ENCODE data around the gene PTGER3. TPM values are rescaled to one million over a fixed set of nuclear protein-coding genes. Genes with fewer than 3 reads are reported as not detected.
"Not testable (repeated sequence)": the region's sequence is repeated elsewhere in the genome, so short reads cannot be mapped to it uniquely, and the experiment has no call there.

The PTGER3 gene
- total RNA-seq, 1 donor from 2014 or later = 0.20 TPM

- DNase-seq (ENCODE audit: low read depth) = no peak
Measured at GRCh38 chr1:71002709-71003475, 44.7 kb downstream of the PTGER3 start.

DNA sequence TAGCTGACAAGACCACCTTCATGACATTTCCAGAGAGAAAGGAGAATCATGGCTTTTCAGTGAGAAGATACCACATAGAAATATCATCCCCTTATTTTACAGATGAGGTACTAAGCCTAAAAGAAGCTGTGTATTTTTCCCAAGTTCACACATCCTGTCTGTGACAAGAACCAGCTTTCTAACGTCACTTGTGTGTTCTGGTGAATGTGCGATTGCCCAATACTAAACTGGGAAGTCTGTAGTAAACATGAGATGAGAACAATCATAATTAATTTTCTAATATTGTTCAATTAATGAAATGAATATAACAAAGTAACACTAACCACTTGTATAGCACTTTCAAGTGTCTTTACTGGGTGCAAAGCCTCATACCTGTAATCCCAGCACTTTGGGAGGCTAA lies 46.0 kb downstream of the PTGER3 start:
- no peak for DNase-seq (ENCODE audit: low read depth)

GRCh38 chr1:70997793-70998192 lies 49.8 kb downstream of the PTGER3 start:
- no peak for DNase-seq (ENCODE audit: low read depth)

DNA sequence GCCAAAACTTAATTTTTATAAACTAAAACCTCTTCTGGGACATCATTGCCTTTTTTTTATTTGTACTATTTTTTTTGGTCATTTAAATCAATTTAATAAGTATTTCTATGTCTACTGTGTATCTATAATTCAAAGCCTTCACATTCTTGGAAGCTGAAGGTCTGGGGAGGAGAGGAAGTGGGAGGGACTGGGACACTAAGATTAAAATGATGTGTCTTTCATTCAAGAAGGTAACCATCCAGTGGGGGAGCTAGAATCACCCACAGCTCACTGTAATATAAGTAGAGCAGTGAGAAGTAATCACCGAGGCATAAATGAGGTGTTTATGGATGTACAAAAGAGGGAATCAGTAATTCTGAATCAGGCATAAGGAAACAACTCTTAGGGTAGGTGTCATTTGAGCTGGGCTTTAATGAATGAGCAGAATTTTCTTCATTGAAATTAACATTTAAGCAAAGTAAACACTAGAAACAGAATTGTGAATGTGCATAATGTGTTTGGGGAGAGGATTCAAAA lies 52.8 kb downstream of the PTGER3 start:
- DNase-seq (ENCODE audit: low read depth) = no peak

DNA sequence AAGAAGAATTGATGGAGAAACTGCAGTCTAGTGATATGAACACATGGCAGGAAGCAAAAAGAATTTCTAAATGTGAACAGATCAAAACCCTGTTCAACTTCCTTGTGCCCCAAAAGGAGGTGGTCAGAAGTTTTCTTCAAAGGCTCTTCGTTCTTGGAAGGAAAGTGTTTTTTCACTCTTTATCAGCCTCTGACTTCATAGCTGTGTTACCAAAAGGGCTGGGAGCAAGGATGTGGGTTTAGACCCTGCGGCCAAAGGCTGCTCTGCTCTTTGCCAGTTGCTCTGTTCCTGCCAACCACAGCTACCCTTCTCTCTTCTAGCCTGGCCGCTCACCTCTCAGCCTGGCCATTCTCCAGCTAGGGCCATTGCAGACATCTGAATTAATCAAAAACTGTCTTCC lies 53.8 kb downstream of the PTGER3 start:
- no peak for DNase-seq (ENCODE audit: low read depth)

- DNase-seq (ENCODE audit: low read depth) = peak; percentile 7
Measured at GRCh38 chr1:70992521-70992920, 55.1 kb downstream of the PTGER3 start.

GRCh38 chr1:70990469-70991253 lies 57.0 kb downstream of the PTGER3 start:
- DNase-seq (ENCODE audit: low read depth) = no peak

GRCh38 chr1:70987497-70987896 lies 60.1 kb downstream of the PTGER3 start:
- no peak for DNase-seq (ENCODE audit: low read depth)

- not testable (repeated sequence) for DNase-seq (ENCODE audit: low read depth)
Measured at GRCh38 chr1:70985776-70986225, 61.8 kb downstream of the PTGER3 start.

DNA sequence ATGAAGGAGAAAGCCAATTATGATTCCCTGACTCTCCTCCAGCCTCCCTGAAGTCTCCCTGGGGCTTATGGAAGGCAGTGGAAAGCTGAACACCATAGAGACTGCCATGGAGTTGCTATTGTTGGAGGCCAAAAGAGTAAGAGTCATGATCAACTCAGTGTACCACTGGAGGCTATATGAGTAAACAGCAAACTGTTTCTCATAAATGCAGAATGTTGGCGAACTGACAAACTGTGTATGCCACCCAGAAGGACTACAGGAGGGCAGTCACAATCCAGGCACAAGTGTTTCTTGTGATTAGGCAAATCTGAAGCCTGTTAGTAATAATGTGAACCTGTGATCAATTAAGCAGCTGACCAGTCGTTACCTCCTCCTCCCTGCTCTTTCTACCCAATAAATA lies 62.3 kb downstream of the PTGER3 start:
- DNase-seq (ENCODE audit: low read depth) = peak; percentile 3

DNA sequence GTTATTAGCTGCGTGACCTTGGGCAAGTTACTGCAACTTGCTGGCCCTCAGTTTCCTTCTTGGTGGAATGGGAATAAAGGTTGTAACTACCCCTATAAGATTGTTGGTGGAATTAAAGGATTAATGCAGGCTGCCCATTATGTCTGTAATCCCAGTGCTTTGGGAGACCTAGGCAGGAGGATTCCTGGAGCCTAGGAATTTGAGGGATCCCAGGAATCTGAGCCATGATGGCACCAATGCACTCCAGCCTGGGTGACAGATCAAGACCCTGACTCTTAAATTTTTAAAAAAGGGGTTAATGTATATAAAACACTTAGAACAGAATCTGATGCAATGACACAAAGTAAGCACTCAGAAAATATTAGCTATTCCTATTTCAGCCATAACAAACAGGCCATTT lies 67.3 kb downstream of the PTGER3 start:
- no peak for DNase-seq (ENCODE audit: low read depth)

DNA sequence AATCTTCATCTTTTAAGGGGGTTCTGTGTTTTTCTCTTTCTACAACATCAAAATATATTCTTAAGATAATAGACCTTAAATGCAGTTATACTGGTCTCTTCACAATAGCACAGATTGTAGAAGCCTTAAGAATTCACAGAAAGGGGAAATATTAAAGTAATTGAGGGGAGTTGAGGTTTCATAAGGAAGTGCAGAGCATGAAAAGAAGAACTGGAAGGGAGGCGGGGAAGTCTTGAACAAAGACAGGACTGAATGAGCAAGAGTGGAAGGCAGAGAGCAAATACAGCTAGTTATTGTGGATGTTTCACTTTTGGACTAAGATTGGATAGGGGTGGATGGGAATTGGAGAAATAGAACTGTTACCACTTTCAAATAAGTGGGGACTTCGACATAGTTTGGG lies 67.7 kb downstream of the PTGER3 start:
- no peak for DNase-seq (ENCODE audit: low read depth)

DNA sequence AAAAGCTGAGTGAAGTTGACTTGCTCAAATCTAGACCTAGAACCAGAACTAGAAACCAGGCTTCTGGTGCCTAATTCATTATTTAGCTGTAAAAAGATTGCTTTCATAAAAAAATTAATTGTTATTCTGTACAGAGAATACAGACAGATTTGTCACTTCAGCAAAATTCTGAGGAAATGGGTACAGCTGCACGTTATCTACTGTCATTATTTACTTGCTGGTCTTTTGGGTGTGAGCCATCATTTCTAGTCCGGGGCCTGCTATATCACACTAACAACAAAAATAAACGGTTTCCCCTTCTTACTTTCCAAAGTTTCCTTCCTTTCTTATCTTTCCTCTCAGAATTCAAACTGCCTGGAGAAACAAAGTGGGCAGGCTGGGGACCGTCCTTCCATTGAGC lies 68.3 kb downstream of the PTGER3 start:
- DNase-seq (ENCODE audit: low read depth) = no peak

DNA sequence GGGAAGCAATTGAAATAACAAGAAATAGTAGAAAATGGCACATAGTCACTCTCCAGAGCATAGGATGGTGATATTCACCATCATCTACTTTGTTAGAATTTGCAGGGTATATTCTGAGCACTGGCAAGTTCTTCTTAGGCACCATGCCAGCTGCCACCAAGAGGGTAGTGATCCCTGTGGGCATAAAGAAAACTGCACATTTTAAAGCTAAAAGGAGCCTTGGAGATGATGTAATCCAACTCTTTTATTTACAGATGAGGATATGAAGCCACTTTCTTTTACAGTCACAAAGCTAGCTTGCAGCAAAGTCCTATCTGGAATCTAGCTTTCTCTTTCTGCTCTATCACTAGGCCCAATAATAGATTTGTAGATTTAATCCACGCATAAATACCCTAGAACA lies 69.0 kb downstream of the PTGER3 start:
- peak; percentile 9 for DNase-seq (ENCODE audit: low read depth)

DNA sequence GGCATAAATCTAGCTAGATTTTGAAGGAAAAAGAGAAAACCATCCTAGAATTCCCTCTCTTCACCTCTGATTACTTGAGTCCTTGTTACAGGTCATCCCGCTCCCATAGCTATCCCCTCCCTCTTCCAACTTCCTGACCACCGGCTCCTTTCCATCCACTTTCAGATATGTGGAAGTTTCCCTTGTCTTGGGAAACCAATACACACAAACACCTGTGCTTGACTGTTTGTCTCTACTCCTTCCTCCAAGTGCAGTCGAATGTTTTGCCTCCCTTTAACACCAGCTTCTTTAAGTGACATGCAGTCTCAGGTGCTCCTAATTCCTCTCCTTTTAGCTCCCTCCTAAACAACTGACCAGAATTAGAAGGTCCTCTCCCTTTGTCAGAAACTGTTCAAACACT lies 70.0 kb downstream of the PTGER3 start:
- DNase-seq (ENCODE audit: low read depth) = no peak

DNA sequence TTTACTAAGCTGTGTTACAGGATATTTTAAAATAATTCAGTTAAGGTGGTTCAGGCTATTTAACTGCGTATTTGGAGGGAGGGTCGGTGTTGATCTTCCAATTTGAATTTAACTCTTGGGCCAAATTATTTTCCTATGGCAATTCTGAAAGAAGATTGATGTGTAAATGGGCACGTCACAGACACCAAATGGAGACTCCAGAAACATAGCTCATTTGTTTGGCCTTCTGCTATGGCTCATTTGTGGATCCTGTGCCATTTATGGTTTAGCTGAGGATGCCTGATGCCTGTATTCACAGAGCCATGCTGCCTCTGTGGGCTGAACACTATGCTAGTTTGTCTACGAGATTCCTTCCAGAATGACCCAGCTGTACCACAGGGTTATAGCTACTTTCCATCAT lies 70.6 kb downstream of the PTGER3 start:
- DNase-seq (ENCODE audit: low read depth) = no peak

- DNase-seq (ENCODE audit: low read depth) = no peak
Measured at GRCh38 chr1:70973754-70974153, 73.9 kb downstream of the PTGER3 start.

- no peak for DNase-seq (ENCODE audit: low read depth)
Measured at GRCh38 chr1:70970407-70970806, 77.2 kb downstream of the PTGER3 start.

GRCh38 chr1:70966018-70966638 lies 81.5 kb downstream of the PTGER3 start:
- peak; percentile 19 for DNase-seq (ENCODE audit: low read depth)

DNA sequence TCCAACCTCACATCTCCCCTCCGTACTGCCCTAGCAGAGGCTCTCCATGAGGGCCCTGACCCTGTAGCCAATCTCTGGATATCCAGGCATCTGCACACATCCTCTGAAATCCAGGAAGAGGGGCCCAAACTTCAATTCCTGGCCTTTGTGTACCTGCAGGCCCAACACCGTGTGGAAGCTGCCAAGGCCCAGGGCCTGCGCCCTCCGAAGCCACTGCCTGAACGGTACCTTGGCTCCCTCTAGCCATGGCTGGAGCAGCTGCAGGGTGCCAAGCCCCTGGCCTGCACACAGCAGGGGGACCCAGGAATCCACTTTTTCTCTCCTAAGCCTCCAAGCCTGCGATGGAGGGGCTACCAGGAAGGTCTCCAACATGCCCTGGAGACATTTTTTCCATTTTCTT lies 84.2 kb downstream of the PTGER3 start:
- no peak for DNase-seq (ENCODE audit: low read depth)

DNA sequence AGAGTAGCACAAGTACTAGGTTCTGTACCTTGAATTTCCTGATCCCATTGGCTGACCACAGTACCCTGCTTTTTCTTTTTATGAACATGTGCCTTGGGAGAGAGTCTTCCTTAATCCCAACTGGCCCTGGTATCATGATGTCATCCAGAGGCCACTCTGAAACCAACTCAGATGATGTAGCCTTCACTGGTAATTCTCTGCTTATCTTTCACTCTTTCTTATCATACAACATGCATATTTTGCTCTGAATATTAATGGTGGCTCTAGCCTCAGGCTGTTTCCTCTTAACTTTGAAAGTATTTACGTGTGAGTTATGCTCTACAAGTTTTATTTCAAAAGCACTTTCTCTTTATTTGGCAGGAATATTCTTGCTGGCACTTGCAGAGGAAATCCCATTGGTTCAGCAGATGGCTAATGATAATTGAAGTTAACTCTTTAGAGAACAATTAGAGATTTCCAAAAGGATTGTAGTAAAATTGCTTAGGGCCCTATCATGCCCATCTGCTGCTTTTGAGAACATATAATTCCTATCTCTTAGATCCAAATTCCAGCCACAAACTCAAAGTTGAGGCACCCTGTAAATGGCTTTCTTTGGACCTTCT lies 86.1 kb downstream of the PTGER3 start:
- no peak for DNase-seq (ENCODE audit: low read depth)

- no peak for DNase-seq (ENCODE audit: low read depth)
Measured at GRCh38 chr1:70948396-70949017, 99.1 kb downstream of the PTGER3 start.

Data from renal cortical epithelial cell (primary cell).